AG20443 (cell line): ENCODE data around the gene SDR42E2.
"Not testable (repeated sequence)": the region's sequence is repeated elsewhere in the genome, so short reads cannot be mapped to it uniquely, and the experiment has no call there.

Source experiments
- DNase-seq: peaks from one replicate; pipeline ENCODE4 v3.0.0; 2012; ENCODE audit warnings: low spot score, mixed read lengths

SDR42E2 gene

GRCh38 chr16:22162656-22163009 is 327 bp downstream of the SDR42E2 start:
- no peak for DNase-seq

- no peak for DNase-seq
Observed at GRCh38 chr16:22163806-22164205, 1.5 kb downstream of the SDR42E2 start.

- DNase-seq: no peak
Observed at GRCh38 chr16:22164482-22164881, 2.2 kb downstream of the SDR42E2 start.

- DNase-seq: no peak
Observed at GRCh38 chr16:22165508-22166285, 3.4 kb downstream of the SDR42E2 start.

GRCh38 chr16:22171953-22172352 is 9.6 kb downstream of the SDR42E2 start:
- DNase-seq: no peak

GRCh38 chr16:22172642-22173041 is 10.3 kb downstream of the SDR42E2 start:
- not testable (repeated sequence) for DNase-seq

GRCh38 chr16:22174642-22175041 is 12.3 kb downstream of the SDR42E2 start:
- no peak for DNase-seq

GRCh38 chr16:22177968-22178930 is 15.9 kb downstream of the SDR42E2 start:
- DNase-seq: no peak

- DNase-seq: no peak
Observed at GRCh38 chr16:22181426-22181825, 19.1 kb downstream of the SDR42E2 start.

- no peak for DNase-seq
Observed at GRCh38 chr16:22181843-22182242, 19.5 kb downstream of the SDR42E2 start.

GRCh38 chr16:22183335-22183734 is 21.0 kb downstream of the SDR42E2 start:
- no peak for DNase-seq

- no peak for DNase-seq
Observed at GRCh38 chr16:22183901-22184614, 21.8 kb downstream of the SDR42E2 start.

GRCh38 chr16:22184615-22184968 is 22.3 kb downstream of the SDR42E2 start:
- no peak for DNase-seq

- DNase-seq: no peak
Observed at GRCh38 chr16:22186517-22186916, 24.2 kb downstream of the SDR42E2 start.

- no peak for DNase-seq
Observed at GRCh38 chr16:22188267-22188594, 25.9 kb downstream of the SDR42E2 start.

GRCh38 chr16:22188595-22189442 is 26.5 kb downstream of the SDR42E2 start:
- peak; percentile 72 for DNase-seq

GRCh38 chr16:22189473-22190080 is 27.3 kb downstream of the SDR42E2 start:
- peak; percentile 12 for DNase-seq

GRCh38 chr16:22190081-22190775 is 27.9 kb downstream of the SDR42E2 start:
- peak; percentile 97 for DNase-seq

- DNase-seq: peak; percentile 89
Observed at GRCh38 chr16:22190776-22191531, 28.6 kb downstream of the SDR42E2 start.
